B cell (primary cell): ENCODE data around the gene URGCP.

Experiments
- CTCF ChIP-seq: fragments of 200-600 bp; IDR thresholded peaks from one replicate; pipeline ENCODE4 v1.8.0; 2022; ENCODE audit warnings: antibody characterized with exemption, mild to moderate bottlenecking
- EZH2 ChIP-seq: IDR thresholded peaks from 2 replicates; pipeline ENCODE4 v1.6.1; 2012; ENCODE audit warnings: borderline replicate concordance, low read depth, mild to moderate bottlenecking, moderate library complexity, low read length; ENCODE audit not compliant: insufficient read depth, poor library complexity, severe bottlenecking

GRCh38 chr7:43905956-43906330 is 453 bp downstream of the URGCP start:
- TF ChIP-seq CTCF (no peak), EZH2 (no peak)
